Keratinocyte (primary cell): ENCODE data around the gene ZMIZ1.

Experiments used
- EZH2 ChIP-seq: IDR thresholded peaks from one replicate; pipeline ENCODE4 v1.6.1; 2012; ENCODE audit warnings: inconsistent platforms, mild to moderate bottlenecking, low read length, moderate library complexity
- TF ChIP-seq, protein P1 (sequence below), 3 experiments: IDR thresholded peaks in 1 of 3; conservative IDR thresholded peaks in 1 of 3; optimal IDR thresholded peaks in 1 of 3; 2 replicates in 2 of 3; 3 replicates in 1 of 3; pipeline versions ENCODE3 to v1.5.1; 2011; ENCODE audit warnings: low read length in 3 of 3, mild to moderate bottlenecking in 3 of 3, moderate library complexity in 2 of 3, control low read depth in 1 of 3, inconsistent platforms in 1 of 3; ENCODE audit not compliant: insufficient read depth in 2 of 3; ENCODE audit errors: extremely low read depth in 1 of 3

DNA sequence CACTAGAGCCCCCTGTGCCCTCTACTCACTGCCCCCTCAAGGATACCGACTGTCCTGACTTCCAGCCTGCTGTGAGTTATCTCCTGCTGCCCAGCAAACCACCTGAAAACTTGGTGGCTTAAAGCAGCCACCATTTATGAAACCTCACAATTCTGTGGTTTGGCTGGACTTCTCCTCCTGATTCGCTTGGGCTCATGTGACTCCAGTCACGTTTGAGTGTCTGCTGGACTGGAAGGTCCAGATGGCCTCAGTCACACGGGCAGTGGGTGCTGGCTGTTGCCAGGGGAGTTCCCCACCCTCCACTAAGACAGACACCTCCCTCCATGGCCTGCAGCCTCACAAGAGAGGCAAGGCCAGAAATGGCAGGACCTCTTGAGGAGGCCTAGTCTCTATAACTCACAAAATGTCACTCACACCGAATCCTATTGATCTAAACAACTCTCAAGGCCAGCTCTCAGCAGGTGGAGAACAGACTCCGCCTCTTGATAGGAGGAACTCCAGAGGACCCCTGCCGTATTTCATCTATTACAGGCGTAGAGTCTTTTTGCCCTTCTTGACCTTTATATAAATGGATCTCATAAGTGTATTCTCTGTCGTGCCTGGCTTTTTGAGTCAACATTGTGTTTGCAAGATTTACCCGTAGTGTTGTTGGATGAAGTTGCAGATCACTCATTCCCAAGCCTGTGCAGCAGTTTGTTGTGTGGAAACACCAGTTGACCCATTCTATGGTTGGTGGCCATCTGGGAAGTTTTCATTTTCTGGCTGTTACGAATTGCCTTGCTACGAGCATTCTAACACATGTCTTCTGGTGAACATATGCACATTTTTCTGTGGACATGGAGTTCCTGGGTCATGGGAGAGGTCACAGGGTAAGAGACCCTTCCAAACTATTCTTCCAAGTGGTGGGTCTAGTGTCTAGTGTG lies 48.3 kb downstream of the ZMIZ1 start:
- TF ChIP-seq, protein P1, sequence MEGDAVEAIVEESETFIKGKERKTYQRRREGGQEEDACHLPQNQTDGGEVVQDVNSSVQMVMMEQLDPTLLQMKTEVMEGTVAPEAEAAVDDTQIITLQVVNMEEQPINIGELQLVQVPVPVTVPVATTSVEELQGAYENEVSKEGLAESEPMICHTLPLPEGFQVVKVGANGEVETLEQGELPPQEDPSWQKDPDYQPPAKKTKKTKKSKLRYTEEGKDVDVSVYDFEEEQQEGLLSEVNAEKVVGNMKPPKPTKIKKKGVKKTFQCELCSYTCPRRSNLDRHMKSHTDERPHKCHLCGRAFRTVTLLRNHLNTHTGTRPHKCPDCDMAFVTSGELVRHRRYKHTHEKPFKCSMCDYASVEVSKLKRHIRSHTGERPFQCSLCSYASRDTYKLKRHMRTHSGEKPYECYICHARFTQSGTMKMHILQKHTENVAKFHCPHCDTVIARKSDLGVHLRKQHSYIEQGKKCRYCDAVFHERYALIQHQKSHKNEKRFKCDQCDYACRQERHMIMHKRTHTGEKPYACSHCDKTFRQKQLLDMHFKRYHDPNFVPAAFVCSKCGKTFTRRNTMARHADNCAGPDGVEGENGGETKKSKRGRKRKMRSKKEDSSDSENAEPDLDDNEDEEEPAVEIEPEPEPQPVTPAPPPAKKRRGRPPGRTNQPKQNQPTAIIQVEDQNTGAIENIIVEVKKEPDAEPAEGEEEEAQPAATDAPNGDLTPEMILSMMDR (optimal IDR thresholded peaks at IDR 0.05 in 1 of 3, IDR thresholded peaks at IDR 0.05 in 1 of 3, conservative IDR thresholded peaks at IDR 0.05 in 1 of 3; ENCODE audit: extremely low read depth in 1 of 3, insufficient read depth in 2 of 3, low read length in 3 of 3): no peak
- no peak for TF ChIP-seq EZH2
